CD4-positive, alpha-beta T cell treated with Interleukin-12 subunit alpha and Interleukin-12 subunit beta, for 1 hour (primary cell): Measurements from ENCODE around the gene RIC1.
"Not testable (repeated sequence)": the region's sequence is repeated elsewhere in the genome, so short reads cannot be mapped to it uniquely, and the experiment has no call there.

Source experiments
- DNase-seq: peaks from one replicate; pipeline ENCODE4 v3.0.0-alpha.2; 2020

Gene RIC1

GRCh38 chr9:5735072-5735471 lies 106.2 kb downstream of the RIC1 start:
- DNase-seq: no peak

DNA sequence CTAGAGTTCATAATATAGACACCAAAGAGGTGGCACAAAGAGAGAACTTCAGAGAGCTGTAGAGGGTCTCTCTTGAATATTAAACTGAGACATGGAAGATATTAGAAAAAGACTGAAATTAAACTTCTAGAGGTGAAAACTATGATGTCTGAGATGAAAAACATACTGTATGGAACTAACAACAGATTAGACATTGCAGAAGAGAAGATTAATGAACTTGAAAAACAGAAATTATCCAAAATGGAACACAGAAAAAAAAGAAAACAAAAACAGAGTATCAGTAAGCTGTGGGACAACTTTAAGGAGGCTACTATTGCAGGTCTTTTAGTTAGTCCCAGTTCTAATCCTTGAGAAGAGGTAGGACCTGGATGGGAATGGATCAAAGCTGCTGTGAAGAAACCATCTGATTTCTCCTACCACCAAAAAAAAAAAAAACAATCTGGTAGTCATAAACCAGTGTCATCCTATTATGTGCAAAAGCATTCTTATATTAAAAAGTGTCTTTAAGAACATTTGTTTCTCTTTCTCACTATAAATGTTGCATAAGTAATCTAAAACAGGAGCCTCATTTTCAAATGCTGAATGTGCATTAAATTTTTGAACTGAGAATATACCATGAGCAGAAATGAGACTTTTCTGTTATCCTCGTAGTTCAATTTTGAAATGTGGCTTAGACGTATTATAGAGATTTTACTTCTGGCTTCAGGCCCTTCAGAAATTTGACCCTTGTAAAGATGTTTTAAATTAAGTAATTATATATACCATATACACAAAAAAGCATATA lies 107.8 kb downstream of the RIC1 start:
- DNase-seq: no peak

DNA sequence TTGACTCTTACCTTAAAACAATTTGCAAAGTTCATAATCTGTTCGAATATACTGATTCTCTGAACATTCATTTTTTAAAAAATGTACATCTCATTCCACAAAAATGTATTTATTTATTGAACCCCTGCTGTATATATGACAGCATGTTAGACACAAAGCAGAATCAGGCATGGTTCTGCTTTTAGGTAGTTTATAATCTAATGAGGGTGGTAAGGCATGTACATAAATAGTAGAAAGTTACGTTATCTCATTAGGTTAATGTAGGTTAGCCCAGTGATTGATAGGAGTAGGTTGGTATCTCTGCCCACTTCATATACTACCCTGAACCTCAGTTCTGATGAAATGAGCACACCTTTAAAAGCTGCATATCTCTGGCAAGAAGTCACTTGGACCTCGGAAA lies 114.2 kb downstream of the RIC1 start:
- no peak for DNase-seq

- DNase-seq: no peak
Measured at GRCh38 chr9:5748438-5748837, 119.5 kb downstream of the RIC1 start.

DNA sequence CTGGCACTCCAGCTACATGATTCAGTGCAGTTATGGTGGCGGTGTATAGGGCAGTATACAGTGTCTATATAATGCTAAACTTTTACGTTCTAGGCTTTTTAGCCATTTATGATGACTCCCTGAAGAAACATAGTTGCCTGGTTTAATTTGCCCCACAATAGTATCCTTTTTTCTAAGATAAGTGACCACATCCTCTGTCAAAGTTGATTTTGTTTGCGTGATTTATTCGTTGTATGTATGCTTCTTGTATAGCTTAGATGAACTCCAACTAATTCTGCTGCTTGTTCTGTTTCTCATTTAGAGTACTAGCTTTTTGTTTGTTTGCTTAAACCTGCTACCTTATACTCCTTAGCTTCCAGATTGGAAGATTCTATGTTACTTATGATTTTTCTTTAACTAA lies 120.4 kb downstream of the RIC1 start:
- no peak for DNase-seq

DNA sequence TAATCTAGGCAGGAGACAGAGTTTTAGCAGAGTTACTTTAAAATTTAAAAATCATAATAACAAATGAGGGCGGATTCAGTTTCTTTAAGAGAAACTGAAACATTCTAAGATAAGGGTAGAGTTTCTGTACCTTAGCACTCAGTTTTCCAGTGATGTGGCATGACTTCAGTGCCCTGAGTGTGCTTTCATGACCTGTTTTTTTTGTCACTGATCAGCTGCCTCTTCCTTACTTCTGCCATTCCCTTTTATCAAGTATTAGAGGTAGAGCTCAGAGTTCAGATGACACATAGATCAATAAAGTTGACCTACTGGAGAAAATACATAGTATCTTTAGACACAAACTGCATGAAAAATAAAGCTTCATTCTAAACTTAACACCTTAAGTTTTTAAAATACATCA lies 121.7 kb downstream of the RIC1 start:
- DNase-seq: no peak

DNA sequence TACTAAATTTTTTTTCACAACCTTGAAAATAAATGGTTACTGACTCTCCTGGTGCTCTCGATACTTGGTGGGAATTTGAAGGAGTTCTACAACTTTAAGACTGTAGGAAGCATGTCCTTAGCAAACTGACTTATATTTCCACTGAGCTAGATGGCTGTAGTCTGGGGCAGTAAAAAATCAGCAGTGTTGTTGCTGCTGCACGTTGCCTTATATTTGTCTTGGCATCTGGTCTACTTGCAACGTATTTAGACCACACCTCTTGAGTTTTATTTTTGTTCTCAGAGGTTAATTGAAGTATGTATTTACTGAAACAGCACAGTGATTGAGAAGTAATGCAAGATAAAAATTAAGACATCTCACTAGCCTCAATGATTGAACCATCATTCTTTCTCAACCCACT lies 127.7 kb downstream of the RIC1 start:
- no peak for DNase-seq

DNA sequence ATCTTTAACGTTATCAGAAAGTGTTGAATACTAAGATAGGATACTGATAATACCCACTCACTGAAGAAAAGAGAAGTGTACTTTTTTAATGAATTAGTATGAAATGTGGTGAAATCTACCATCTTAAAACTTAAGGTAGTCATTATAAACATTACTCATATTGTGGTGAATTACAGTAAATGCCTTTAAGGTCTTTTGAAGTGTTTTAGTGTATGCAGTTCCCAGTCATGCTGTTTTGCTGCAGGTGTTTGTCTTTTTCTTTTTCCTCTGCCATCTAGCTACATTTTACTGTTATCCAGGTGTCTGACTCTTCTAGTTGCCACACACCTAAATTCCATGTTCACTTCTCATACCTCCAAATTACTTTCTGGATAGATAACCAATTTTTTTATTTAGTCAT lies 131.4 kb downstream of the RIC1 start:
- no peak for DNase-seq

DNA sequence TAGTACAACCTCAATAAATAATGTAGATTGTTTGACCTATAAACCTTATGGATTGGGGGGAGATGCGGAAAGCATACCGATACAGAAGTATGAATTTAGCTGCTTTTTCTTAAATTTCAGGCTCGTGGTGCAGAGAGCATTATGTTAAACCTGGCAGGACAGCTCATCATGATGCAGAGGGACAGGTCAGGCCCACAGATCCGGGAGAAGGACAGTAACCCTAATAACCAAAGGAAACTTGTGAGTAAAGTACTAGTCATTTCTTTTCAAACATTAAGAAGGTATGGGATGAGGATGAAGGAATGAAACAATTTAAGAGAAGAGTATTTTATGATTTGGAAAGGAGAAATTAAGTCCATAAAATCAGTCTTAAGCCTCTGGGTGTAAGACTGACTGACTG lies 133.5 kb downstream of the RIC1 start:
- no peak for DNase-seq

DNA sequence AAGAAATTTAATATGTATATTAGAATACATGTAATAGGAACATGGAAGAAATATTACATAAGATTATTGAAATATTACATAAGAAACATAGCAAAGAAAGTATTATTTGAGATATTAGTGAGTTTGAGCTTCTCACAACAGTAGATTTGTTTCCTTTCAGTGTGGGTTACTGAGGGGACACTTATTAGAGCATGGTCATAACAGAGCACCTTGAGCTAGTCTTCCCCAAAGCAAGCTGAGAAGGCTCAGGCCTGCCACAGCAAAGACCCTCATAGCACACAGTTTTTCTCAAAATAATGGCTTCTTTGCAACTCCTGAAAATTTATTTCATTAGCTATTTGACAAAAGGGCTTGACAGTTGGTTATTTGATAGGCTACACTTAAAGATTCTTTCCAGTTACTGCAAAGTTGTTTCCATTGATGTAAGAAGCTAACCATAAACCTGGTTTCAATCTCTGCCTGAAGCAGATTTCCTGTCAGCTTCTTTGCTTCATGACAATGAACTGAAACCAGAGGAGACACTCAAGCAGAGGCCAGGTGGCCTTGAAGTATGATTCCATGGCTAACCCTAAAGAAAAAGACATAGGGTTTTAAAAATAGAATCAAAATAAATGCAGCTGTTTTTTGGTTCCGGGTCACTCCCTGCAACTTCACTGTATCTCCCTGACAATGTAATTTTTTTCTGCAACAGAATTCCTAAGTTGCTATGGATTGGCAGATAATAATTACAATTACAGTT lies 135.4 kb downstream of the RIC1 start:
- no peak for DNase-seq

DNA sequence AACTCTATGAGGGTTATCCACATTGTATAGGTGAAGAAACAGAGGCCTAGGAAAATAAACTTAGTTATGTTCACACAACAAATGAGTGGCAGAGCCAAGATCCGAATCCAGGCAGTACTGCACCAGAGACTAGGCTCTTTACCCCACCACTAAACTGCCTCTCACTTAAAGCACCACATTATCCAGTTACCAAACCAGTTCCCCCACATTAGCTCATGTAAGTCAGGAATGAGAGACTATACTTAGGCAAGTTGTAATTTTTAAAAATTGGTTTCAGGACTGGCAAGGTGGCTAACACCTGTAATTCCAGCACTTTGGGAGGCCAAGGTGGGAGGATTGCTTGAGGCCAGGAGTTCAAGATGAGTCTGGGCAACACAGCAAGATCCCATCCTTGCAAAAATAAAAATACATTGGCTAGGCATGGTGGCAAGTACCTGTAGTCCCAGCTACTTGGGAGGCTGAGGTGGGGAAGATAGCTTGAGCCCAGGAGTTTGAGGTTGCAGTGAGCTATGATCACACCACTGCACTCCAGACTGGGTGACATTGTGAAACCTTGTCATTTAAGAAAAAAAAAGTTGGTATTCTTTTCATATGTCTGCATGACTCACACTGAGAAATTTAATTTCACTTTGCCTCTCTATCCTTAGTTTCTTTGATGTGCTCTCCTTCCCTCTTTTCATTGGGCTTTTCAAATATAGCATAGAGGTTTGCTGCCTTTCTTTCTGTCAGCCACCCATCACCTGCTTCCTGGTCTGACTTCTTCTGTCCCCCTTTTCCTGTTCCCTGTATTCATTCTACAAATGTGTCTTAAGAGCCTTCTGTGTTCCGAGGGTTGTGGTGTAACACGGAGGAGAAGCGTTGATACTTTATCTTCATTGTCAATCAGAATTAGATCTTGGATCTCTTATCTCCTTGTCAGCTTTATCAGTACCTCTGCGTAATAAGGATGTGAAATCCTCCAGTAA lies 139.3 kb downstream of the RIC1 start:
- DNase-seq: no peak

GRCh38 chr9:5773324-5773999 lies 144.6 kb downstream of the RIC1 start:
- DNase-seq: no peak

DNA sequence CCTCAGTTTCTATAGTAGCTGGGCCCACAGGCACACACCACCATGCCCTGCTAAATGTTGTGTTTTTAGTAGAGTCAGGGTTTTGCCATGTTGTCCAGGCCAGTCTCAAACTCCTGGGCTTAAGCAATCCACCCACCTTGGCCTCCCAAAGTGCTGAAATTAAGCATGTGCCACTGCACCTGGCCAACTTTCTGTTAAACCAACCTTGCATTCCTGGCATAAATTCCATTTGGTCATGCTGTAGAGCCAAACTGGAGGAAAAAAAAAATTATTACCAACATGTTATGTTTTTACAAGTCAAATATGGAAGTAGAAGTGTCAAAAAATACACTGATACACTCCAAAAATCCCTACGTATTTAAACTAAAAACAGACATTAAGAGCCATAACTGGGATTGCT lies 149.9 kb downstream of the RIC1 start:
- DNase-seq: no peak

DNA sequence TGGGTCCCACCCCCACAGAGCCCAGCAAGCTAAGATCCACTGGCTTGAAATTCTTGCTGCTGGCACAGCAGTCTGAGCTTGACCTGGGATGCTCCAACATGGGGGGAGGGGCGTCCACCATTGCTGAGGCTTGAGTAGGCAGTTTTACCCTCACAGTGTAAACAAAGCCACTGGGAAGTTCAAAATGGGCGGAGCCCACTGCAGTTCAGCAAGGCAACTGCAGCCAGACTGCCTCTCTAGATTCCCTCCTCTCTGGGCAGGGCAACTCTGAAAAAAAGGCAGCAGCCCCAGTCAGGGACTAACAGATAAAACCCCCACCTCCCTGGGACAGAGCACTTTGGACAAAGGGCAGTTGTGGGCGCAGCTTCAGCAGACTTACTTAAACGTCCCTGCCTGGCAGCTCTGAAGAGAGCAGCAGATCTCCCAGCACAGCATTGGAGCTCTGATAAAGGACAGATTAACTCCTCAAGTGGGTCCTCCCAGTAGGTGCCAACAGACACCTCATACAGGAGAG lies 150.9 kb downstream of the RIC1 start:
- DNase-seq: not testable (repeated sequence)

DNA sequence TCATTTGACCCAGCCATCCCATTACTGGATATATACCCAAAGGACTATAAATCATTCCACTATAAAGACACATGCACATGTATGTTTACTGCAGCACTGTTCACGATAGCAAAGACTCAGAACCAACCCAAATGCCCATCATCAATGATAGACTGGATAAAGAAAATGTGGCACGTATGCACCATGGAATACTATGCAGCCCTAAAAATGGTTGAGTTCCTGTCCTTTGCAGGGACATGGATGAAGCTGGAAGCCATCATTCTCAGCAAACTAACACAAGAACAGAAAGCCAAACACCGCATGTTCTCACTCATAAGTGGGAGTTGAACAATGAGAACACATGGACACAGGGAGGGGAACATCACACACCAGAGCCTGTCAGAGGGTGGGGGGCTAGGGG lies 154.5 kb downstream of the RIC1 start:
- DNase-seq: not testable (repeated sequence)

DNA sequence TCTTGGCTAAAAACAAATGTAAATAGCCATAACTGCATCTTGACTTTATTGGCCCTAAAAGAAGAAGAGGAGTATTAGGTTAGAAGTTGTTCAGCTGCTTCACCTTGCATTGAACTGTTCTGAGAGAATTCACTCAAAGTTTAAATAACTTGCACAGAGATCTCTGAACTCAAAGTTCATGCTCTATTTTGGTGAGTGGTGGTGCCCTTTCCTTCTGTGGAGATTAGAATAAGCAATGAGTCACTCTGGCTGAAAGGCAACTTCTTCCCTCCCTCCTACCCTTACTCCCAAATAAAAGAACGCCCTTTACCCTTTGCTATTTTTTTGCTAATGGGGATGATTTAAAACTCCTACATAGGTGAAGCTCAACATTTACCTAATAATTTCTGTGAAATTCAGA lies 155.1 kb downstream of the RIC1 start:
- DNase-seq: no peak

DNA sequence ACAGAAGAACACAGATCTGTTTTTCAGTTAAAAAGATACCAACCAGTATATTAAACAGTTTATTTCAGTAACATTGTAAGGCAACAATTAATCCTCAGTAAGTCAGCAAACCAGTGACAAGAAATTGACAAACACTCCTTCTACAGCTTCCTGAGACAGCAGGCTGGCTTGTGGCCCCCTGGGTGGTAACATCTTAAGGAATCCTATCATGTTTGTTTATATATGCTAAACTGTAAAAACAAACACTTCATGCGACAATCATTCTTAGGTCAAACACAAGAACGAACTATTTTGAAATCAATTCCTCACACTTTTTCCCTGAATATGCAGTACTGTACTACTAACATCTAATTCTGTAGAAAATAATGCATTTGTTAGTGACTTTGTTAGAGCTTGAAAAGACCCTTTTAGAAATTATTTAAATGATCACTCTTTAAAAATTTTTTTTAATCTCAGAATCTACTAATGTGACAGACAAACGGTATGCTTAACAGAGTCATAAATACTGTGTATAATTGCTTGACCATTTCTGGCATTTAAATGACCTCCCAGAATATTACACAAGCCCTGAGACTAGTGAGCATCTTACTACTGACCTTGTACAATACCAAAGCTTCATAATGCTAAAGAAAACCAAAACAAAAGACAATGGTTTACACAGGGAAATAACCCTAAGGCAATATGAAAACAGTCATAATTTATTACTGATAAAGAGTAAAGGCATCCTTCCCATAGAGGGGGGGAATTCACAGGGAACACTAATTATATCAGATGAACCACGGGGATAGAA lies 155.8 kb downstream of the RIC1 start:
- DNase-seq: no peak

DNA sequence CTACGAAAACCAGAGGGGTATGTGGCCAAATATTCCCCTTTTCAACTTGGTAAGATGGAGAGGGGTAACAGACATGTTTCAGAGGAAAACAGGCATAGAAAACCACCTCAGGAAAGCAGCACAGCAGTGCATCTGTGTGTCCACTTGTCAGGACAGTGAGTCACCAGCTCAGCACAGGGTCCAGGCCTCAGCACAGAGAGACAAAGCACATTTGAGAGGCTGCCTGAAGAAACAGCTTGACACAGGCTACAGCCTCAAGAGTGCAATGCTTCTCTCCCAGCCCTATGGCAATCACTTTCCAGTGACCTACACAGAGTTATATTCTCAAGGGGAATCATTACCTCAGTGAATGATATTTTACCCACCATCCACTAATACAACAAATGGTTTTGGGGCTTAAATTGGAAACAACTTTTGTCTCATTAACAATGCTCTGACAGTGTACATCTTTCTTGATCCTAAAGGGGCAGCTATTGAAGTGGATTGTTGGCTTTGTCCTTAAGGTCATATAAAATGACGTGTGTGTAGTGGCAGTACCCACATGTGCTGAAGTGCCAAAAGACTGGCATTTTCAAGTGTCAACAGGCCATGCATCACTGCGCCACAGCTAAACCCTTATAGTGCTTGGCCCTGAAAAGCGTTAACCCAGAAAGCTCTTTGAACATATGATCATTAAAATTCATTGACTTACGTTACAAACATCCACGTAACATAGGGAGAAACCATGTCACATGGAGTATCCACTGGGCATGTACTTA lies 157.6 kb downstream of the RIC1 start:
- DNase-seq: no peak

DNA sequence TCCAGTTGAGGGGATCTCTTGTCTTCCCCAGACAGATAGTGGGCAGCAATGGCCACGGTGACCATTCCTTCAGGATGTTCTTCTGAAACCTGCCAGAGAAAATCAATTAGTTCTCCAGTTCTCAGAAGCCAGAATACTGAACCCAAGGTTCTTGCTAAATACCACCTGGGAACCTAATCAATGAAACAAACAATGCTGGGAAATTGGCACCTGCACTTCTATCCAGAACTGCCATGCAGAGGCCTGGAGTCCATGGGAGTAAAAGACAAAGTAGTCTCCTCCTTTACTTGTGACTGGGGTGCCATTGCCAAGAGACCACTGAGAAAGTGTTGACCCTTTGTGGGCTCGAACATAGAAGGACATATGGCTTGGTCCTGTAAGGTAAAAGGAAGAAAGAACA lies 158.3 kb downstream of the RIC1 start:
- DNase-seq: no peak

DNA sequence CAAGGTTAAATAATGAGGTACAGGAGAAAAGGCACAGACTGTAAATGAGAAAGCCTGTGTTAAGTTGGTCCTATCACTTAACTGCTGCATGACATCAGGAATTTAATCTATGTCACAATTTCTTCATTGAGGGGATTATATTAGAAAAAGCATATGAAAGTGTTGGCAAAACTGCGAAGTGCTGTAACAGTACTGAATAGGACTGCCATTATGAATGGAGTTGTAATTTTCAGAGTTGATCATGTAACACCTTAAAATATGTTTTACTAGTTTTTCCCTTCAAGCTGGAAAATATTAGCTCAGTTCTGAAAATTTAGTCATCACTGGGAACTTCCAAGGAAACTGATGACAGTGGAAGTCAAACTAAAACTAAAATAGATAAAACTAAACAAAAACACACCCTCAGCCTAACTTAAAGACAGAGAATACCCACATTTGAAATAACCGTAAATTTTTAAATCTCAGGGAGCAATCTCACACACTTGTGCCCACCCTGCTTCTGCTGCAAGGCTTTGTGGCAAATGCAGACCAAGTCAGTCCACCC lies 158.9 kb downstream of the RIC1 start:
- no peak for DNase-seq

DNA sequence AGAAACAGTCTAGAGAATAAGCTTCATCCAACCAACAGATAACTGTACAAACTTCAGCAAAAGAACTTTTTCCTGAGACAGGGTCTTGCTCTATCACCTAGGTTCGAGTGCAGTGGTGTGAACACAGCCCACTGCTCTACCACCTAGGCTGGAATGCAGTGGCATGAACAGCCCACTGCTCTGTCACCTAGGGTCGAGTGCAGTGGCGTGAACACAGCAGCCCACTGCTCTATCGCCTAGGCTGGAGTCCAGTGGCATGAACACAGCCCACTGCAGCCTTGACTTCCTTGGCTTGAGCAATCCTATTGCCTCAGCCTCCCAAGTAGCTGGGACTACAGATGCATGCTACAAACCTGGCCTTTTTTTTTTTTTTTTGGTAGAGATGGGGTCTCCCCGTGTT lies 160.6 kb downstream of the RIC1 start:
- DNase-seq: no peak
